Stomach (tissue), 9 donors: ENCODE data around the gene CLIC6. TPM values are rescaled to one million over a fixed set of nuclear protein-coding genes. Genes with fewer than 3 reads are reported as not detected.

Source experiments
- DNase-seq, 2 donors: peaks; one replicate each; pipeline versions ENCODE4 v3.0.0 to v3.0.0-alpha.2; 2013 to 2019
- H3K27ac ChIP-seq, 5 donors: fragments of 200-600 bp in 4 of 5; sonication (generic) in 4 of 5; one replicate each; pipeline ENCODE4 v1.5.1; 2013 to 2019; ENCODE audit warnings: mild to moderate bottlenecking in 1 of 5, moderate library complexity in 1 of 5
- H3K27me3 ChIP-seq, 3 donors: fragments of 200-600 bp; sonication (generic); one replicate each; pipeline ENCODE4 v1.5.1; 2017 to 2019; ENCODE audit warnings: mixed run types in 1 of 3
- H3K36me3 ChIP-seq, 4 donors: fragments of 200-600 bp; sonication (generic); 1 replicate in 3 of 4; 2 replicates in 1 of 4; pipeline ENCODE4 v1.5.1; 2016 to 2019
- H3K4me1 ChIP-seq, 4 donors: fragments of 200-600 bp; sonication (generic); one replicate each; pipeline ENCODE4 v1.5.1; 2016 to 2019
- H3K4me3 ChIP-seq, 4 donors: fragments of 200-600 bp; sonication (generic) in 3 of 4; one replicate each; pipeline ENCODE4 v1.5.1; 2016 to 2019; ENCODE audit warnings: mild to moderate bottlenecking in 1 of 4
- H3K9me3 ChIP-seq, 4 donors: fragments of 200-600 bp; sonication (generic); one replicate each; pipeline ENCODE4 v1.5.1; 2016 to 2019
- EP300 ChIP-seq: sonication (generic); formaldehyde crosslinking; IDR thresholded peaks from one replicate; pipeline ENCODE4 v1.6.1; 2017; ENCODE audit warnings: antibody characterized with exemption
- POLR2A ChIP-seq, 4 donors: fragments of 450-650 bp; IDR thresholded peaks; one replicate each; pipeline ENCODE4 v1.6.1; 2016; ENCODE audit warnings: antibody characterized with exemption in 4 of 4, control low read depth in 2 of 4, mild to moderate bottlenecking in 1 of 4, moderate library complexity in 1 of 4
- POLR2AphosphoS5 ChIP-seq, 3 donors: sonication (generic); formaldehyde crosslinking; IDR thresholded peaks; one replicate each; pipeline ENCODE4 v1.6.1; 2016; ENCODE audit warnings: antibody characterized with exemption in 3 of 3
- WGBS, 5 donors: extraction: QIAGEN DNeasy Blood & Tissue Kit in 3 of 5; methylation state at CpG; one replicate each; pipeline versions ENCODE4 v1.1.5 to v1.1.7; 2013 to 2018; 5-methylcytosine and 5-hydroxymethylcytosine counted together
- intact Hi-C: fragments of 100-400 bp; cut with DNase I; formaldehyde crosslinking; loops from one replicate; pipeline ENCODE4 v1.15.1; 2023; ENCODE audit warnings: low total_unique reads
- polyA plus RNA-seq, 3 donors: library from polyadenylated mRNA; stranded (reverse); fragments of 200-250 nt; gene quantifications; one replicate each; pipeline ENCODE4 v1.2.3, GENCODE V29; 2013
- total RNA-seq, 5 donors: library from RNA; depleted of rRNA; stranded (reverse); fragments of >200 nt; gene quantifications; one replicate each; pipeline versions ENCODE4 v1.1.0 to v1.2.3, GENCODE V29; 2014 to 2016
- TF ChIP-seq, protein P1 (sequence below), 7 experiments: fragments of 450-650 bp in 4 of 7; fragments of 200-600 bp in 3 of 7; sonication (generic) in 3 of 7; IDR thresholded peaks; one replicate each; pipeline ENCODE4 v1.5.1; 2016 to 2019; ENCODE audit warnings: antibody characterized with exemption in 7 of 7, control low read depth in 2 of 7, mild to moderate bottlenecking in 1 of 7
- donor health status: healthy with polysubstance abuse.
- donor health status: Bipolar disorder and iron deficiency.
- donor health status: healthy.

The CLIC6 gene
- total and polyA plus RNA-seq, 8 donors, result 3.8 to 103 (median 64.8) TPM

DNA sequence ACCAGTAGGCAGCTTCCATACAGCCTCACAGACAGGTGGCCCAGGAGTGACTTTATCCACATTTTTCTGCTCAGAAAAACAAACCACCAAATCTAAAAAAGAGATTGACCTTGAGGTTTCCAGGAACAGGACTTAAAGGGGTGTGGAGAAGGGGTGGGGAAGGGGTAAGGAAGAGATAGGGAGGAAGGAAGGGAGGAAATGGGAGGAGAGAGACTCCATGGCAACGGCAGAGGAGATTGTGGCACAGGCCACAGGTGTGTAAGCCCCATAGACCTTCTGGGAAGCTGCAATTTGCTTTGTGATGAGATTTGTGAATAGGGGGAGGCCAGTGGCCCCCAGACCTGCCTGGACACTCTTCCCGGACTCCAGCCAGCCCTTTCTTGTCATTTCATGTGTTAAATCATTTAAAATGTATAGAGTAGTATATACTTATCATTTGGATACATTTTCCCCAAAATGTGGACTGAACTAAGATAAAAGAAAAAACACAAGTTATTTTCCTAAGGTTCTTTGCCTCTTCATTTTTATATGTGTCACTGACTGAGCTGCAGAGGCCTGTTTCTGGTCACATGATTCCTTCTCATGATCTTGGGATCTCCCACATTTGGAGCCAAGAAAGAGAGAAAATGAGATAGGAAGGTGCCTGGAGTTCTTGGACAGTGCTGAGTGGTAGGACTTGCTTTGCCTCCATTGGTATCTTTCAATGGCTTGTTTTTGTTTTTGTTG is 55.5 kb downstream of the CLIC6 start:
- TF ChIP-seq POLR2AphosphoS5 (IDR thresholded peaks at IDR 0.05), result no peak
- TF ChIP-seq POLR2A (IDR thresholded peaks at IDR 0.05), result no peak
- TF ChIP-seq, protein P1, sequence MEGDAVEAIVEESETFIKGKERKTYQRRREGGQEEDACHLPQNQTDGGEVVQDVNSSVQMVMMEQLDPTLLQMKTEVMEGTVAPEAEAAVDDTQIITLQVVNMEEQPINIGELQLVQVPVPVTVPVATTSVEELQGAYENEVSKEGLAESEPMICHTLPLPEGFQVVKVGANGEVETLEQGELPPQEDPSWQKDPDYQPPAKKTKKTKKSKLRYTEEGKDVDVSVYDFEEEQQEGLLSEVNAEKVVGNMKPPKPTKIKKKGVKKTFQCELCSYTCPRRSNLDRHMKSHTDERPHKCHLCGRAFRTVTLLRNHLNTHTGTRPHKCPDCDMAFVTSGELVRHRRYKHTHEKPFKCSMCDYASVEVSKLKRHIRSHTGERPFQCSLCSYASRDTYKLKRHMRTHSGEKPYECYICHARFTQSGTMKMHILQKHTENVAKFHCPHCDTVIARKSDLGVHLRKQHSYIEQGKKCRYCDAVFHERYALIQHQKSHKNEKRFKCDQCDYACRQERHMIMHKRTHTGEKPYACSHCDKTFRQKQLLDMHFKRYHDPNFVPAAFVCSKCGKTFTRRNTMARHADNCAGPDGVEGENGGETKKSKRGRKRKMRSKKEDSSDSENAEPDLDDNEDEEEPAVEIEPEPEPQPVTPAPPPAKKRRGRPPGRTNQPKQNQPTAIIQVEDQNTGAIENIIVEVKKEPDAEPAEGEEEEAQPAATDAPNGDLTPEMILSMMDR (IDR thresholded peaks at IDR 0.05), result no peak
- TF ChIP-seq EP300, result no peak
- Histone ChIP-seq H3K9me3 (no peaks in the 10 kb centered on the region), H3K4me3 (no peak overlapping the region), H3K4me1 (peaks cover 0 to 36% (median 32%) of the 10 kb centered on the region in 4 donors), H3K27me3 (peaks cover 0 to 12% (median 0%) of the 10 kb centered on the region in 3 donors), H3K36me3 (no peaks in the 10 kb centered on the region), H3K27ac (peak overlapping the region in 3 of 5 donors; percentile 32 to 74 (median 50))
- DNase-seq, result peak; percentile 48 to 71
- 21 to 50% (median 23%) methylated on average over 2 of the region's 2 CpGs for WGBS, 5 donors
- intact Hi-C loops, result no loop called here

DNA sequence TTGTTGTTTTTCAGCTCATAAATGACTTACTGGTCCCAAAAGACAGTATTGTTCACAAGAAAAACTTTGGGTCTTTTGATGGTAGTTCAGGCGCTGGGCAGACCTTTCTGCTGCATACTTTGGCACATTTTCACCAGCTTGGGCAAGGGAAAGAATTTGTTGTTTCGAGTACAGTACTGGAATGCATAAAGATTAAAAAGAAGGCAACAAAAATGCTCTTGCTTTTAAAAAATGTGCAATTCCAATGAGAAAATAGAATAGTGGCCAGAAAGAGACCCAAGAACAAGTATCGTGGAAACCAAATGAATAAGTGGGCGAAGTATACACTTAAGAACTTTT is 56.0 kb downstream of the CLIC6 start:
- WGBS, 5 donors, result 78 to 90% (median 83%) methylated on average over 4 of the region's 4 CpGs
- Histone ChIP-seq H3K9me3 (no peaks in the 10 kb centered on the region), H3K36me3 (no peaks in the 10 kb centered on the region), H3K4me1 (peaks cover 0 to 41% (median 34%) of the 10 kb centered on the region in 4 donors), H3K27me3 (peaks cover 0 to 12% (median 0%) of the 10 kb centered on the region in 3 donors), H3K4me3 (no peak overlapping the region), H3K27ac (peak overlapping the region in 2 of 5 donors; percentile 50 to 74)
- intact Hi-C loops, result no loop called here
- DNase-seq, result no peak
- TF ChIP-seq POLR2AphosphoS5 (IDR thresholded peaks at IDR 0.05) (no peak), POLR2A (IDR thresholded peaks at IDR 0.05) (no peak), EP300 (no peak)
- TF ChIP-seq, protein P1 (IDR thresholded peaks at IDR 0.05), result no peak

DNA sequence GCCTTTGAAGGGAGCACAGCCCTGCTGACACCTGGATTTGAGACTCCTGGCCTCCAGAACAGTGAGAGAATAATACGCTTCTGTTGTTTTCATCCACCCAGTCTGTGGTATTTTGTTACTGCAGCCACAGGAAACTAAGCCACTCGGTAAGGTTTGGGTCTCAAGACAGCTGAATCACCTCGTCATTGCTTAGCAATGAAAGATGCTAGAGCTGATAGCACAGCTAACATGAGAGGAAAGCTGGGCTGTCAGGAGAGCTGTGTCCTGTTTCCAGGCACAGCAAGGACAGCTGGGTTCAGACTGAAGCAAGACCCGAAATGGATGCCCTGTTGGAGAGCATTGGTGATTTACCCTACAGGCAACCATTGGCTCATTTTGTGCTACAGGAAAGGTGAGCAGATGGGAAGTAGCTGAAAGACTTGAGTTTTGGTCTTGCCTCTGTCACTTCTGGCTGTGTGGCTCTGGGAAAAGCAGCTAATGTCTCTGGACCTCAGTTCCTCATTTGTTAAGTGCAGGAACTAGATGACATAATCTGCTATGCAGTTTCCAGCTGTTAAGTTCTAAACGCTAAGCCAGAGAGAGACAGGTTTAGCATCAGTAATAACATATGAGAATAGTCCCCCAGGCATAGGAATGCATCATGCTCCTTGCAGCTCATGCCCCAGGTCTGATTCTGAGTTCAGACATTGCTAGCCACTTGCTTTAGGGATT is 58.0 kb downstream of the CLIC6 start:
- peaks cover 0 to 12% (median 0%) of the 10 kb centered on the region in 3 donors for H3K27me3 ChIP-seq
- H3K36me3 ChIP-seq, result no peaks in the 10 kb centered on the region
- H3K4me1 ChIP-seq, result peaks cover 9 to 51% (median 47%) of the 10 kb centered on the region in 4 donors
- H3K9me3 ChIP-seq, result no peaks in the 10 kb centered on the region
- TF ChIP-seq POLR2AphosphoS5 (IDR thresholded peaks at IDR 0.05) (no peak), POLR2A (IDR thresholded peaks at IDR 0.05) (no peak), EP300 (no peak)
- TF ChIP-seq, protein P1 (IDR thresholded peaks at IDR 0.05), result no peak
- no peak overlapping the region for H3K4me3 ChIP-seq
- no peak overlapping the region for H3K27ac ChIP-seq
- 50 to 85% (median 75%) methylated on average over 5 of the region's 5 CpGs for WGBS, 5 donors
- DNase-seq, result no peak
- intact Hi-C loops, result no loop called here

DNA sequence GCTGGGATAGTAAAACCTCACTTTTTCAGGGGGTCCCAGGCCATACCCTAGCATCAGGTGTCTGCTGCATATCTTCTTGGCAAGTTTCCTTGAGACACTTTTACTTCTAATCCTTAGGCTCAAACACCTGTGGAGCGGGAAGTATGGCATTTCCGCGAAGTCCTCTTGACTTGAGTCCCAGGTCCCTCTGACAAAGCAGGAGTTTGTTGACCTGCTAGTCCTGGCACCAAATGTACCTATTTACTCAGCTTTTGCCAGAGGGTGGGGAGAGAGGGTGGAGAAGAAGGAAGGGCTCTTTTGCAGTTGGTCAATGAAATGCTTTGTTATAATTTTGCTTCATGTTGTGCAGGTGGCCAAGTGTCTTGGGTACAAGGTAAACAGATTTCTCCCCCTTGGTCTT is 59.7 kb downstream of the CLIC6 start:
- TF ChIP-seq POLR2A (IDR thresholded peaks at IDR 0.05) (no peak), POLR2AphosphoS5 (IDR thresholded peaks at IDR 0.05) (peak in 2 of 3 donors; percentile 71 to 84)
- H3K27me3 ChIP-seq, result peaks cover 0 to under 1% (median 0%) of the 10 kb centered on the region in 3 donors
- no peaks in the 10 kb centered on the region for H3K9me3 ChIP-seq
- peaks cover 15 to 48% (median 42%) of the 10 kb centered on the region in 4 donors for H3K4me1 ChIP-seq
- H3K27ac ChIP-seq, result peak overlapping the region; percentile 68 to 90 (median 71)
- H3K4me3 ChIP-seq, result no peak overlapping the region
- no peaks in the 10 kb centered on the region for H3K36me3 ChIP-seq
- WGBS, 5 donors, result 39 to 88% (median 52%) methylated on average over 3 of the region's 3 CpGs
- intact Hi-C loops, result no loop called here
- peak; percentile 80 to 81 for DNase-seq
